GM23248 (cell line): ENCODE measurements around the gene GP2.

ENCODE experiments used
- EZH2 ChIP-seq: fragments of 200-600 bp; sonication (generic); IDR thresholded peaks from 2 replicates; pipeline ENCODE4 v1.6.1; 2018; ENCODE audit warnings: antibody characterized with exemption, mild to moderate bottlenecking; ENCODE audit not compliant: insufficient read depth, poor library complexity, severe bottlenecking
- EZH2phosphoT487 ChIP-seq: fragments of 200-600 bp; sonication (generic); IDR thresholded peaks from 2 replicates; pipeline ENCODE4 v1.6.1; 2018; ENCODE audit warnings: antibody characterized with exemption, moderate library complexity, mild to moderate bottlenecking, low read depth; ENCODE audit not compliant: insufficient read depth

- no peak for TF ChIP-seq EZH2
- TF ChIP-seq EZH2phosphoT487: no peak
Measured at GRCh38 chr16:20289571-20289970, 37.7 kb downstream of the GP2 start.
